HG02870 (cell line): ENCODE results near the gene ZFP3.
"Not testable (repeated sequence)": the region's sequence is repeated elsewhere in the genome, so short reads cannot be mapped to it uniquely, and the experiment has no call there.

Experiments used
- ATAC-seq: cut with Tn5 transposase; IDR thresholded peaks from one replicate; pipeline ENCODE4 v1.9.1; 2021; ENCODE audit warnings: mild to moderate bottlenecking, moderate library complexity; ENCODE audit not compliant: unreplicated experiment

The ZFP3 gene

GRCh38 chr17:5124125-5124760 lies 46.0 kb downstream of the ZFP3 start:
- ATAC-seq: not testable (repeated sequence)

GRCh38 chr17:5124896-5125295 lies 46.6 kb downstream of the ZFP3 start:
- ATAC-seq: not testable (repeated sequence)

- no peak for ATAC-seq
These were observed 48.6 kb downstream of the ZFP3 start for GRCh38 chr17:5126719-5127488.

- ATAC-seq: no peak
These were observed 49.6 kb downstream of the ZFP3 start for GRCh38 chr17:5127910-5128309.

GRCh38 chr17:5128387-5128786 lies 50.1 kb downstream of the ZFP3 start:
- not testable (repeated sequence) for ATAC-seq

GRCh38 chr17:5128905-5129535 lies 50.8 kb downstream of the ZFP3 start:
- ATAC-seq: no peak

GRCh38 chr17:5129770-5130169 lies 51.5 kb downstream of the ZFP3 start:
- ATAC-seq: not testable (repeated sequence)

GRCh38 chr17:5130261-5130660 lies 52.0 kb downstream of the ZFP3 start:
- not testable (repeated sequence) for ATAC-seq

GRCh38 chr17:5130687-5131086 lies 52.4 kb downstream of the ZFP3 start:
- not testable (repeated sequence) for ATAC-seq

GRCh38 chr17:5131146-5131715 lies 53.0 kb downstream of the ZFP3 start:
- no peak for ATAC-seq

GRCh38 chr17:5131799-5132502 lies 53.7 kb downstream of the ZFP3 start:
- ATAC-seq: not testable (repeated sequence)

- not testable (repeated sequence) for ATAC-seq
These were observed 54.4 kb downstream of the ZFP3 start for GRCh38 chr17:5132503-5133225.

- no peak for ATAC-seq
These were observed 55.0 kb downstream of the ZFP3 start for GRCh38 chr17:5133311-5133710.

- ATAC-seq: not testable (repeated sequence)
These were observed 55.7 kb downstream of the ZFP3 start for GRCh38 chr17:5133961-5134360.

- not testable (repeated sequence) for ATAC-seq
These were observed 56.3 kb downstream of the ZFP3 start for GRCh38 chr17:5134571-5134970.

- not testable (repeated sequence) for ATAC-seq
These were observed 57.0 kb downstream of the ZFP3 start for GRCh38 chr17:5135131-5135712.

GRCh38 chr17:5135726-5136579 lies 57.7 kb downstream of the ZFP3 start:
- ATAC-seq: no peak

GRCh38 chr17:5136580-5137412 lies 58.5 kb downstream of the ZFP3 start:
- ATAC-seq: not testable (repeated sequence)
